WERI-Rb-1 (cell line): ENCODE data around the gene C5orf46.
"Not testable (repeated sequence)": the region's sequence is repeated elsewhere in the genome, so short reads cannot be mapped to it uniquely, and the experiment has no call there.

Experiments
- DNase-seq: peaks from one replicate; pipeline ENCODE4 v3.0.0-alpha.2; 2020
- H3K27ac ChIP-seq: fragments of 250-450 bp; sonication (Bioruptor Pico); 2 replicates; pipeline ENCODE4 v1.5.1; 2020; ENCODE audit warnings: mild to moderate bottlenecking, moderate library complexity
- H3K27me3 ChIP-seq: fragments of 250-450 bp; sonication (Bioruptor Pico); 2 replicates; pipeline ENCODE4 v1.5.1; 2021; ENCODE audit warnings: mild to moderate bottlenecking, low read depth, moderate library complexity; ENCODE audit not compliant: insufficient read depth, severe bottlenecking
- H3K36me3 ChIP-seq: fragments of 250-450 bp; sonication (Bioruptor Pico); 2 replicates; pipeline ENCODE4 v1.5.1; 2020; ENCODE audit warnings: mild to moderate bottlenecking, moderate library complexity
- H3K4me3 ChIP-seq: 2 replicates; pipeline ENCODE4 v1.5.1; 2011; ENCODE audit warnings: low read depth, mild to moderate bottlenecking, control low read depth, low read length
- H3K9me3 ChIP-seq: fragments of 250-450 bp; sonication (Bioruptor Pico); 2 replicates; pipeline ENCODE4 v1.5.1; 2021; ENCODE audit warnings: mild to moderate bottlenecking, moderate library complexity; ENCODE audit not compliant: severe bottlenecking
- TF ChIP-seq, protein P1 (sequence below): IDR thresholded peaks from 2 replicates; pipeline ENCODE4 v1.5.1; 2011; ENCODE audit warnings: low read depth, mild to moderate bottlenecking, control low read depth, inconsistent platforms, low read length

C5orf46 gene

DNA sequence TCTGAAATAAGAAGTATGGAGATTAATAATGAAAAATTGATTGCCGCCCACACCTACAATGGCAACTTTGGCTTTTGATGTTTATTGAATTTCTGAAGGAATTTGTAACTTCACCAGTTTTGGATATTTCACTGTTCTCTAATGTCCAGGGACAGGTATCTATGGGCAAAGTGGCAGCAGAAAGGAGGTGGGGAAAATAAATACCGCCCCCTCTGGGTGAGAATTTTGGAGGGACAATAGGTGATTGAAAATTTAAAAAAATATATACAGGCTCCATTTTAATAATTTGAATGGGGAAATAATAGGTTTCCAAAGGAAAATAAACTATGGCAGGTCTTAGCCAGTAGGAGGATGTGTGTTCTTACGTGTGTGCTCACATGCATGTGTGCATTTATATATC, 26.6 kb downstream of the C5orf46 start:
- no peak overlapping the region for H3K27ac ChIP-seq
- TF ChIP-seq, protein P1, sequence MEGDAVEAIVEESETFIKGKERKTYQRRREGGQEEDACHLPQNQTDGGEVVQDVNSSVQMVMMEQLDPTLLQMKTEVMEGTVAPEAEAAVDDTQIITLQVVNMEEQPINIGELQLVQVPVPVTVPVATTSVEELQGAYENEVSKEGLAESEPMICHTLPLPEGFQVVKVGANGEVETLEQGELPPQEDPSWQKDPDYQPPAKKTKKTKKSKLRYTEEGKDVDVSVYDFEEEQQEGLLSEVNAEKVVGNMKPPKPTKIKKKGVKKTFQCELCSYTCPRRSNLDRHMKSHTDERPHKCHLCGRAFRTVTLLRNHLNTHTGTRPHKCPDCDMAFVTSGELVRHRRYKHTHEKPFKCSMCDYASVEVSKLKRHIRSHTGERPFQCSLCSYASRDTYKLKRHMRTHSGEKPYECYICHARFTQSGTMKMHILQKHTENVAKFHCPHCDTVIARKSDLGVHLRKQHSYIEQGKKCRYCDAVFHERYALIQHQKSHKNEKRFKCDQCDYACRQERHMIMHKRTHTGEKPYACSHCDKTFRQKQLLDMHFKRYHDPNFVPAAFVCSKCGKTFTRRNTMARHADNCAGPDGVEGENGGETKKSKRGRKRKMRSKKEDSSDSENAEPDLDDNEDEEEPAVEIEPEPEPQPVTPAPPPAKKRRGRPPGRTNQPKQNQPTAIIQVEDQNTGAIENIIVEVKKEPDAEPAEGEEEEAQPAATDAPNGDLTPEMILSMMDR = no peak
- H3K4me3 ChIP-seq = no peak overlapping the region
- no peak for DNase-seq
- no peaks in the 10 kb centered on the region for H3K27me3 ChIP-seq
- H3K36me3 ChIP-seq = no peaks in the 10 kb centered on the region
- H3K9me3 ChIP-seq = no peaks in the 10 kb centered on the region

DNA sequence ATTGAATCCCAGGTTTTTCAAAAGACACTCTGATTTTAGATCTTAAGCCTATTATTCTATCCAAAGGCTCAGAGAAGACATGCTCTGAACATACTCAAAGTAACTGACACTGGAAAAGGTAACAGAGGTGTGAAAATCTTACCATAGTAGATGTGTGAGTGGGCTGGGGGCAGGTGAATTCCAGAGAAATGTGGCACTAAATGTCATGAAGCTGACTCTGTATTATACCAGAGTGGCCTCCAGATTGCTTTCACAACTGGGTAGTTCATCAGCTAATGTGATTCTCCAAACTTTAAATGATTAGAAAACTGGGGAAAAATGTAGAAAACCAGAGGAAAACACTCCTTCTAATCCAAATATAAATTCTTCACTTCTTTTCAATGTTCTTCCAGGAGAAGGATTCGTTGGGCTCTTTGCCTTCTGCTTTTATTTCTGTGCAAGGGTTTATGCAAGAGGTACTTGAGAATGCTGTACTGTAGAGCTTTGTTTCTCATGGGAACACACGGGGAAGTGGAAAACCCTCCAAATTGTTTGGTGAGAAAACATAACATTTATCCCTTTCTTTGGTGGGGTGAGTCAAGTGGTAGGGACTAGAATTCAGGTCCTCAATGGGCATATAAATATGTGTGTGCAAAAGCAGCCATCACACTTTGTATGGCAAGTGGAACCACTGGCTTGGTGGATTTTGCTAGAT, 28.1 kb downstream of the C5orf46 start, which contains the start of gene SCGB3A2:
TSS of gene SCGB3A2 (plus strand) at position 646 of the 694 bp plus-strand sequence. CDS start 93 bp downstream, outside the sequence.
- H3K27me3 ChIP-seq = no peaks in the 10 kb centered on the region

DNA sequence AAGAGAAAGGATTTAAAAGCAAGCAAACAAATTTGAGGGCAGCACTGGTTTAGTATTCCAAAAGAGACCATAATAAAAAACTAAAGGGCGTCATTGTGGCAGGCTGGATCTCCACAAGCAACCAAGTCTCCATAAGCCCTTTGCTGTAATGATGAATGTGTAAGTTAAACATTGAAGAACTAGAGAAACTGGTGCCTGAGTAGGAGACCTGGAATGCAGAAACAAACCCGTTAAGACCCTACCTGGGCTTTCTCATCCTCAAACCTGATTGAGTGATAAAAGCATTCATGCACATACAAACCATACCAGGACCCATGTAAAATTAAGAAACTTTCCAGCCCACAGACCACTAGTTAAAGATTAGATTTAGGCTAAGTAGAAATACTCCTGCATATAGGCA, 29.7 kb downstream of the C5orf46 start:
- DNase-seq = no peak
- no peaks in the 10 kb centered on the region for H3K27me3 ChIP-seq
- no peaks in the 10 kb centered on the region for H3K36me3 ChIP-seq
- no peak overlapping the region for H3K4me3 ChIP-seq
- no peak overlapping the region for H3K27ac ChIP-seq
- no peaks in the 10 kb centered on the region for H3K9me3 ChIP-seq
- TF ChIP-seq, protein P1 = no peak

More for the DNA sequence above, 28.1 kb downstream of the C5orf46 start, which contains the start of gene SCGB3A2:
- H3K4me3 ChIP-seq = no peak within 1 kb of the TSS
- no peak within 1 kb of the TSS for H3K27ac ChIP-seq
- no peaks in the 10 kb centered on the region for H3K9me3 ChIP-seq
- TF ChIP-seq, protein P1 = no peak
- H3K36me3 ChIP-seq = no peaks in the 10 kb centered on the region
- DNase-seq = no peak

DNA sequence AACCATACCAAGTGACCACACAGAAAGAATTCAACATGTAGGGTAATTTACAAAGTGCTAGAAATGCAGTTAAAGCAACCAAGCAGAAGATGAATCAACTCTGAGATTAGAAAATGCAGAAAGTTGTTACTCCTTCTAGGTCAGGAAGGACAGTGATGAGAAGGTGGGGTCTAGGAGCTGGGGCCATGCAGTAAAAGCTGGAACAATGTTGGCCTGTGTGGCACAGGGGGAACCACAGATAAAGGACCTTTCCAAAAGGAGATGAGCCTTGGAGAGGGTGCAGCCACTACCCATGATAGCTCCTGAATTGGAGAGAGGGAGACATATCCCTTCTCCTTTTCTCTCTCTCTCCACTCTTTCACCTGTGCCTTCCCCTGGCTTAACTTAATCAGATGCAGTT, 30.2 kb downstream of the C5orf46 start:
- H3K27me3 ChIP-seq = no peaks in the 10 kb centered on the region
- DNase-seq = no peak
- H3K9me3 ChIP-seq = no peaks in the 10 kb centered on the region
- no peaks in the 10 kb centered on the region for H3K36me3 ChIP-seq
- no peak overlapping the region for H3K27ac ChIP-seq
- H3K4me3 ChIP-seq = no peak overlapping the region
- TF ChIP-seq, protein P1 = no peak

DNA sequence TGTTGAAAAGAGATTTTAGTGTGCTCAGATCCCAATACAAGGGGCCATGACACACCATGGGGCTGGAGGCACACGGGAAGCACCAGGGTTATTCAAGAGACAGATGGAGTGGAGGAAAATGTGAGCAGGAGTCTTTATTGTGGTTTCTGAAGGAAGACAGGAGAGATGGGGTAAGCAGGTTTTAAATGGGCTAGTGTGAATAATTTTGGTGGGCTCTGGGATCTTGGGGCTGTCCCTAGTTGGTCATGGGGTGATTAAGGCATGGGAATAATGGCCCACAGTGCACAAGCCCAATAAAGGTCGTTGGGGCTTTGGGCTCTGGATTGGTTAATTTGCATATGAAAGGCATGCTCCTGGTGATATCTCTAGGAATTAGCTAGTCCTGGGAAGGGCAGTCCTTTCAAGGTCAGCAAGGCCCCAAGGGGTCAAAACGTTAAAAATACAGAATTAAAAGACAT, 31.4 kb downstream of the C5orf46 start:
- Histone ChIP-seq H3K9me3 (no peaks in the 10 kb centered on the region), H3K27ac (no peak overlapping the region), H3K36me3 (no peaks in the 10 kb centered on the region), H3K4me3 (no peak overlapping the region), H3K27me3 (no peaks in the 10 kb centered on the region)
- TF ChIP-seq, protein P1 = no peak
- DNase-seq = no peak

DNA sequence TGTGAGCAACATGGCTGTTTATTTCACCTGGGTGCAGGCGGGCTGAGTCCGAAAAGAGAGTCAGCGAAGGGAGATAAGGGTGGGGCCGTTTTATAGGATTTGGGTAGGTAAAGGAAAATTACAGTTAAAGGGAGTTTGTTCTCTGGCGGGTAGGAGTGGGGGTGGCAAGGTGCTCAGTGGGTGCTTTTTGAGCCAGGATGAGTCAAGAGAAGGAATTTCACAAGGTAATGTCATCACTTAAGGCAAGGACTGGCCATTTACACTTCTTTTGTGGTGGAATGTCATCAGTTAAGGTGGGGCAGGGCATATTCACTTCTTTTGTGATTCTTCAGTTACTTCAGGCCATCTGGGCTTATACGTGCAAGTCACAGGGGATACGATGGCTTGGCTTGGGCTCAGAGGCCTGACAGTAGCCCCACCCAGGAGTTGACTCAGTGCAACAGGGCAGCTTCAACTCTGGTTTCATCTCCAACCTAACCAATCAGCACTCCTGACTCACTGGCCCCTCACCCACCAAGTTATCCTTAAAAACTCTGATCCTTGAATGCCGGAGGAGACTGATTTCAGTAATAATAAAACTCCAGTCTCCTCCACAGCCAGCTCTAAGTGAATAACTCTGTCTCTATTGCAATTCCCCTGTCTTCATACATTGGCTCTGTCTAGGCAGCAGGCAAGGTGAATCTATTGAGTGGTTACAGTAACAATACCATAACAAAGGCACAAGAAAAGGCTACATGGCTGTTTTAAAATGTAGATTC, 32.0 kb downstream of the C5orf46 start:
- DNase-seq, H3K36me3 ChIP-seq, H3K27ac ChIP-seq, H3K9me3 ChIP-seq, H3K27me3 ChIP-seq, H3K4me3 ChIP-seq: not testable (repeated sequence)

DNA sequence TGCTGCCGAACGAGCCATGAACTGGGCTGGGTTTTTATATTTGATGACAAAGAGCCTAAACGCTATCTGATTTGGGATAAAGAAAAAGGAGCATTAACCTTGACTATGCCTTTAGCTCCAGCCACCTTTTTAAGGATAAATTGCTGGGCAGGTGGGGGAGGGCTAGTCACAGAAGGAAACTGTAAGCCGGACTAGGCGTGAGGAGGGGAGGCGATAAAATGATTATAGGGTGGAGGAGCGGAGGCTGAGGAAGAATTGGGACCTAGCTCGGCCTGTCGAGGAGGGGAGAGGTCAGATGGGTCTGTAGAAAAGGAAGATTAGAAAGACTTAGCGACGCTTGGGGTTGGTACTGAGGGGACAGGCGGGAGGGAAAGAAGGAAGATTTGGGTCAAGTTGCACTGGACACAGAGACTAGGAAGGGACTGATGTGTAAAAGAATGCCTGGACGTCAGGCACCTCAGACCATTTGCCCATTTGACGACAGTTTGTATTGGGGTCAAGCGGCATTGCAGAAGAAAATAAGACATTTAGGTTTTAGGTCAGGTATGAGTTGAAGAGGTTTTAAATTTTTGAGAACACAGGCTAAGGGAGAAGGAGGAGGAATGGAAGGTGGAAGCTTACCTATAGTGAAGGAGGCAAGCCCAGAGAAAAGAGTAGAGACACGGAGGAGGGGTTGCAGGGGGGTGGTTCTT, 33.4 kb downstream of the C5orf46 start:
- not testable (repeated sequence) for H3K27ac ChIP-seq

DNA sequence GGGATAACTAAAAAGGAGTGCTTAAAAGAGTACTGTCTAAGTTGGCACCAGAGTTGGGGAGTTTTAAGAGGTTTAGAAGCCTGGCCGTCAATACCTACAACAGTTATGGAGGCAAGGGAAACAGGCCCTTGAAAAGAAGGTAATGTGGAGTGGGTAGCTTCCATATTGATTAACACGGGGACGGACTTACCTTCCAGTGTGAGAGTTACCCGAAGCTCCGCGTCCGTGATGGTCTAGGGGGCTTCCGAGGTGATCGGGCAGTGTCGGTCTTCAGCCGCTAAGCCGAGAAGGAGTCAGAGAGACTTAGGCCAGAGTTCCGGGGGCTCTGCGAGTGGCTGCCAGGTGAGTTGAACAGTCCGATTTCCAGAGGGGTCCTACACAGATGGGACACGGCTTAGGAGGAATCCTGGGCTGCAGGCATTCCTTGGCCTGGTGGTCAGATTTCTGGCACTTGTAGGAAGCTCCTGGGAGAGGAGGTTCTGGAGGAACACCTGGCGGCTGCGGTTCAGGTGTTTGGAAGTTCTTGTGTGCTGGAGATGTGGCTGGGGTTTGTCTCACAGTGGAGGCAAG, 34.3 kb downstream of the C5orf46 start:
- not testable (repeated sequence) for DNase-seq, H3K4me3 ChIP-seq, H3K27ac ChIP-seq, H3K36me3 ChIP-seq, H3K9me3 ChIP-seq, H3K27me3 ChIP-seq

More for the DNA sequence above, 33.4 kb downstream of the C5orf46 start:
- not testable (repeated sequence) for H3K4me3 ChIP-seq, H3K27me3 ChIP-seq, H3K36me3 ChIP-seq, H3K9me3 ChIP-seq
- peak; percentile 8 for DNase-seq
